GM19099 (cell line): ENCODE data around the gene TACR1.

Source experiments
- POLR2A ChIP-seq: IDR thresholded peaks from 3 replicates; pipeline ENCODE4 v1.6.1; 2011; ENCODE audit warnings: low read depth; ENCODE audit not compliant: insufficient read length; ENCODE audit errors: extremely low read depth

Gene TACR1

DNA sequence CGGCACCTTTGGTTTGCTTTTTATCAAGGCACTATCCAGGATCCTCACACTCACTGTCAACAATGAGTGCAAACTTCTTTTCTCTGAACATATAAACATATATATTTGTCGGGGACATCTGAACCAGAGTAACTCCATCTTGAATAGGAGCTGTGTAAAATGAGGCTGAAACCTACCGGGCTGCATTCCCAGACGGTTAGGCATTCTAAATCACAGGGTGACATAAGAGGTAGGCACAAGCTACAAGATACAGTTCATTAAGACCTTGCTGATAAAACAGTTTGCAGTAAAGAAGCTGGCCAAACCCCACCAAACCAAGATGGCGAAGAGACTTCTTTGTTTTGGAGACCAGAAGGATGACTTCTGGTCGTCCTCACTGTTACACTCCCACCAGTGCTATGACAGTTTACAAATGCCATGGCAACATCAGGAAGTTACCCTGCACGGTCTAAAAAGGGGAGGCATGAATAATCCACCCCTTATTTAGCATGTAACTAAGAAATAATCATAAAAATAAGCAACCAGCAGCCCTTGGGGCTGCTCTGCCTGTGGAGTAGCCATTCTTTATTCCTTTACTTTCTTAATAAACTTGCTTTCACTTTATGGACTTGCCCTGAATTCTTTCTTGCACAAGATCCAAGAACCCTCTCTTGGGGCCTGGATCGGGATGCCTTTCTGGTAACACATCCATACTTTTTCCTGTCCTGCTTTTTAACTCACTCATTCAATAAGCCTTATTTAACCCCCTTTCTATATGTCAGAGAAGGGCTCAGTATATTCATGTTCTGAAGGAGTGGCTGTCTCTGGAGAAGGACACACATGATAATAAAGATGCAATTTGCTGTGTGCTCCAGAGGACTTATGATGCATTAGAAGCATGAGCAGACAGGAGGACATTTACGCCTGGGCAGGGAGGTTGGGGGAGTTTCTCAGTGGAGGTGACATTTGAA lies 65.4 kb downstream of the TACR1 start:
- TF ChIP-seq POLR2A = no peak

DNA sequence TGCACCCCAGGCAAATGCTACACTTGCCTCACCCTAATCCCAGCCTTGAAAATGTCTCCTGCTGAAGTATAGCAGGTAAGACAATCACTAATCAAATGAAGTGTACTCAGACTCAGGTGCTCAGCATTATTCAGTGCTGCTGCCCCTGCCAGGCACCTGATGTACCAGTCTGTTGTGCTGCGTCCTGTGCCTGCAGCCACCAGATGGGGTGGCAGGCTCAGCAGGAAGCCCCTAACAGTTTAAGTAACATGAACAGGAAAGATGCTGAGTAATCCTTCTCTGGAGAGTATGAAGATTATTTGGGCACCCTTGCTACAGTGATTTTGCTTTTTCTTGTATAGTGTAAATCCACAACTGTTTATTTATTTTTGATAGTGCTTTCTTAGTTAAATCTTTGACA lies 69.1 kb downstream of the TACR1 start:
- no peak for TF ChIP-seq POLR2A

DNA sequence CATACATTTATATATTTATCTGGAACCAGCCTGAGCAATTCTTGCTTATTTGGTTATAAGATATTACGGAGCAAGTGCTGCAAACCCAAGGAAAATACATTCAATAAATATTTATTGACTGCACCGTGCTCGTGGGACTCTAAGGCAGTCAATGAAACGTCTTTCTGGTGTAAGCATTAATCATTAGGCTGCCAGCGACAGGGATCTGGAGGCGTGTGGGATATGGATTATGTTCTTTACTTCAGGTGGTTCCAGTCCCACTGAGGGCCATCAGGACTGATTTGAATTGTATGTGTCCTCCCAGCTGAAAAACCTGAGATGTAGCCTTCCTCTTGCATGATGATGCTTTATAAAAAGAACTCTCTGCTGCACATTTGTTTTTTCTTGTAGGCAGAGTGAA lies 75.4 kb downstream of the TACR1 start:
- no peak for TF ChIP-seq POLR2A

DNA sequence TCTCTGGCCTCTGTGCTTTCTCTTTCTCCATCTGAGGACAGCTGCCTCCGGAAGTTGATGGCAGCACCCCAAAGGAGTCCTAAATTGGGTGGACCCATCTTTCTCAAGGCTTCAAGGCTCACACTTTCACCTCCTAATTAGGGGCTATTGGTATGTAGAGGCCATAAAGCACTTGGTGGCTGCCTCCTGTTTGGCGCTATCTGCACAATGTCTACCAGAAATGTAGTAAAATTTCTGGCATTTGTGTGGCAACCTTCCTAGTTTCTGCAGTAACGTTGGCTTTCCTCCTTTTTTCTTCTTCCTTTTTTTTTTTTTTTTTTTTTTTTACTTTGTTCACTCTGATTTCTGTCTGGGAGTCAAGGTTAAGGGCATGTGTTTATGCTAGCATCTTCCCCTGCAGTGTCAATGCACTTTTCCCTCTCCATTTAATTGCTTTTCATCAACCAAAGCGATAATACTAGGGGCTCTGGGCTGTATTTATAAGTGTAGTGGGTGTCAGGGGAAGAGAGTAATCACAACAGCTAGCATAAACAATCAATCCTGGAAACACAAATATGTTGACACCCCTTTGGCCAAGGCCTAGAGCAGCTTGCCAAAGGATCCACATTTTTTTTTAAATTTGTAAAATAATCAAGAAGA lies 86.0 kb downstream of the TACR1 start:
- TF ChIP-seq POLR2A = no peak

DNA sequence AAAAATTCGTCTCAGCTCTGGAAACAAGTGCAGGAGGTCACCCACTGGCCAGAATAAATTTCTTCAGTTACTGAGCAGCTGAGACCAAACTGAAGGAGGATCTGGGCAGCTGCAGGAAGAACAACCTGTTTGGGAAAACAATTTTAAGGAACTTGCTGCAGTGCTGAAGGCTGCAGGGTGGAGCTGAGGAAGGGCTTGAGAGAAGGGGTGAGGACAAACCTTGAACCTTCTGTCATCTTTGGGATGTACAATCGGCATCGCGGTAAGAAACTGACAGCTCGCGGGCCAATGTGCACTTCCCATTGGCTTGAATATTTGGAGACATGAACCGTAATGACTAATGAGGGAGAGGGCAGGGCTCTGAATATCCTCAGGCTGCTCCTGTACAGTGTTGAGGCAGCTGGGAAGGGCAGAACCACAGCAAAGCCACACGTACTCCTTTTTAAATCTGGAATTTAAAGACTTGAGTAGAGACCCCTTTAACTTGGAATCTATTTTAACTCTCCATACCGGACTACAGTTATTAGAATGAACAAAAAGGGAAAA lies 90.3 kb downstream of the TACR1 start:
- no peak for TF ChIP-seq POLR2A

DNA sequence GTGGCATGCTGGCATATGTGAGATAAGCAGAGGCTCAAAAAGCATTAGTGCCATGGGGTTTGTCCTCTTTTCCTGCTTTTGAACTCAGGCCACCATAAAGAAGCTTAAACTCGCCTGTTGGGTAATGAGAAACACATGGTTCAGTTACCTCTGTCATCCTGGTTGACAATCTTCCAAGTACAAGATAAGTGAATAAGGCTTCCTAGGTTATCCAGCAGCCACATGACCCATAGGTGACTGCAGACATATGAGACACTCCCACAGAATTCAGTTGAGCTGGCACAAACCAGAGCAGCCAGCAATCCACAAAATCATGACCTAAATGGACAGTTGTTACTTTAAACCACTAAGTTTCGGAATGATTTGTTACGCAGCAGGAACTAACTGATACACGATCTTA lies 97.3 kb downstream of the TACR1 start:
- TF ChIP-seq POLR2A = no peak

DNA sequence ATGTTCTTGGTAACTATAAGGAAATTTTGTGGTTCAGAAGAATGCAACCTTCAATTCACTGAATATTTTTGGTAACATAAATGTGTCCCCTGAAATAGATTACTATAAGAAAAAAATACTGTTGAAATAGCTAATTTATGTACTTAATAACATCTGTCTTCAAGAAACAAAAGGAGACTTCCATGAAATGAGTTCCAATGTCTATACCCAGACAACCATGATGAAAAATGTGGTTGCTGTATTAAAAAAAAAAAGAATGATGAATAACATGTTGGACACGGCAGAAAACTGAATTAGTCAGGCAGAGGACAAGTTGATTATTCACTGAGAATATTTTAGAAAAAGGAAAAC lies 98.5 kb downstream of the TACR1 start:
- TF ChIP-seq POLR2A = no peak

DNA sequence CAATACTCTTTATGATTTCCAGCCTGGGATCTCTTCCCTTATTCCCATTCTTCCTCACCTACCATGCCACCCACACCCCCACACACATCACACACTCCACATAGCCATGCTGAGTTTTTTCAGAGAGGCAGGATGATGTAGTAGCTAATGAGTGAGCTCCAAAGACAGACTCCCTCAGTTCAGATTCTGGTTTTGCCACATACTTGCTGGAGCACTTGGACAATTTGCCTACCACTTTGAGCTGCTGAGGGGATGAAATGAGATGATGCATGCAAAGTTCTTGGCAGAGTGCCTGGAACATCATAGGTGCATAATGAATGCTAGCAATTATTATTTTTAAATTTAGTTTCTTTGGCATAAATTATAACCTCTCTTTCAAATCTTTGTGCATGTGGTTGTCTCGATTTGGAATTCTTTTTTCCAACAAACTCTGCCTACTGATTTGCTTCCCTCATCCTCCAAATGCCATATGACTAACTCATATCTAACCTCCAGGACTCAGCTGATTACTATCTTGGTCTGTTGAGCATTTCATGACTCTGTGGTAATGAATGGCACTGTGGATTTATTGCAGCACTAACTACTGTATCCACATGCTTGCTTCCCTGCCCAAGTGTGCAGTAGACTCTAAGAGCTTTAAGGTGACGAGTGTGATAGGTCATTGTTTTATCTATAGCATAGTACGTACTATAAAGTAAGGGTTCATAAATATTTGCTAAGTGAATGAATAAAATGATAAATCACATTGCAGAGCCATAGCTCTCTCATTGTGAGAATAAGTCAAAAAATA lies 99.1 kb downstream of the TACR1 start:
- no peak for TF ChIP-seq POLR2A

DNA sequence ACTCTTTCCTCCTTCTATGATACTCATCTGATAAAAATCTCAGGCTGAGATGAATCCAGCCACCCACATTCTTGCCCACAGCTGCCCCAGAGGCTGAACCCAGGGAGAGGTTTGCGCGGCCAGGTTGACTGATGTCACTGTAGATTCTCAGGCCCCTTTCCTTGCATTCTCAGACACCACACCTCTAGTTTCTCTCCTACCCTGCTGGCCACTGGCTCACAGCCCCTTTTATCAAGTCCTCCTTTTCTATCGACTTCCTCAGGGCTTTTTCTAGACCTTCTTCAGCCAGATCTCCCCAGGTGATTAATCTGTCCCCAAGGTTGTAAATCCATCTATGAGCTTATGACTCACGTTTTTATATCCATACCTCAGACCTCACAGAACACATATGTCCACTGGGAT lies 99.8 kb downstream of the TACR1 start:
- no peak for TF ChIP-seq POLR2A

DNA sequence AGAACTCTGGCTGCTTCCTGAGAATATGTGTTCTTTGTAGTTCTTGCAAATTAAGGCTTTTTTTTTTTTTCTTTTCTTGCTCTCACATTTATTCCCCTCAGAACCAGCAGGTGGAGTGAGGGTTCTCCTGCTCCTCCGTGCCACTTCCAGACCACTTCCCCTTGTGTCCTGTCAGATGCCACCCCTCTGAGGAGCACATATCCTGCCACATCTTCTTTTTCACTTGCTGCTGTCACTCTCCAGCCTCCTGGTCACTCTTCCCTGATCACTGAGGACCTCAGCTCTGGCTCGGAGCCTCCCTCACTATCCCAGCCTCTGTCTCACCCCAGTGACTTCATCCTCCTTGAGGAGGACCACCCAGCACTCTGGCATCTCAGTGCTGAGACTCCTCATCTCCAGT lies 100.5 kb downstream of the TACR1 start:
- no peak for TF ChIP-seq POLR2A

DNA sequence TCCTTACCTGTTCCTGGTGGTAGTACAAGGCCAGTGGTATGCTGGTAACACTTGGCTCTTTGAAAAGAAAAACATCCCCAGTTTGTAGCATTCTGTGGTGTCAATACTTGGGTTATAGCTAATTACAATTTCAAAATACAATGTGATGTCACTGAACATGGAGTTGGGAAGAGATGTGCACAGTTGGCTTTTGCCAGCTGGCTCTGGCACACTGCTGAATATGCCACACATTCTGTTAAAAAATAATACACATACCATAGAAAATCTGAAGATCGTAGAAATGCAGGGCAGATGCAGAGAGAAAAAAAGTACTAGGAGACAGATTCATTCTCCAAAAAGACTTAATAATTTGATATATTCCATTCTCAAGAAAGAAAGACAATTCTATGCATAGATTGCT lies 101.5 kb downstream of the TACR1 start:
- TF ChIP-seq POLR2A = no peak

DNA sequence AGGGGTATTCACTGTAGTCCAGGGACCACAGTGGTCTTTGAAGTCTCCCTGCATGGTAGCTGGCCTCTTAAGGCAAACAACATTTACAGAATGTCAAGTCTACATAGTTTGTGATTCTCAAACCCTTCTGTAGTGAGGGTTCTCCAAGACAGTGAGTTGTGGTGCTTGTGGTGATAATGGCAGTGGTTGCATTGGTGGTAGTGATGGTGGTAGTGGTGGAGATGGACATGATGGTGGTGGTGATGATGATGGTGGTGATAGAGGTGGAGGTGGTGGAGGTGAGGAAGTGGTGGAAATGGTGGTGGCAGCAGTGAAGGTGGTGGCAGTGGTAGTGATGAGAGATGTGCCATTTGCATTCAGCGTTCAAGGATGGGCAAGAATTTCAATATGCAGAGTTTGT lies 104.9 kb downstream of the TACR1 start:
- TF ChIP-seq POLR2A = no peak

DNA sequence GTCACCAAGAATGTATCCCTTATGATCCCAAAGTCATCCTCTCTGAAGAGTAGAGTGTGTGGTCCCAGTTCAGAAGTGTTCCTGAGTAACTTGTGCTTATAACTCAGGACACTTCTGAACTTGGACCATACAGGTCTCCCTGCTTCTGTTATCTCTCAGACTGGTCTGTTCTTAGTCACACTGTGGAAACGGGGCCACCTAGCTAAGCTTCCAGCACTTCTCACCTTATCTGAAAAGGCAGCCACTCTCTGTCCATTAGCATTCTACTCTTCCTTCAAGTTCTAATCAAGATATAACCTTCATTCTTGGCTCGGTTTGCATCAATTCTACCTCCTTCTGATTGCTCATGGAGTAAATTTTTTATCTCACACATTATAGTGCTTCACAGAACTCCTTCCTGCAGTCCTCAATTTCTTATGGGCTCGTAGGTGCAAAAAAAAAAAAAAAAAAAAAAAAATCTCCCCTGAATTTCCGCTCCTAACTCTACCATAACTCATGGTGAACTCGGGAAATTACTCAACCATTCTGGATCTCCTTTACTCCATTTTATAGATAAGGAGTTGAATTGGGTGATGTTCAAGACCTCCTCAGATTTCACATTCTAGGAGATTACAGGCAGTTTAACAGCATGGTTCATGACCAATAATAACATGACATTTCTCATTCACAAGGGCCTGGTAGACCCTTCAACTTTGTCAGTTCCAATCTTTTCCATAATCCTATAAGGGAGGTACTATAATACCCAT lies 108.4 kb downstream of the TACR1 start:
- TF ChIP-seq POLR2A = no peak

DNA sequence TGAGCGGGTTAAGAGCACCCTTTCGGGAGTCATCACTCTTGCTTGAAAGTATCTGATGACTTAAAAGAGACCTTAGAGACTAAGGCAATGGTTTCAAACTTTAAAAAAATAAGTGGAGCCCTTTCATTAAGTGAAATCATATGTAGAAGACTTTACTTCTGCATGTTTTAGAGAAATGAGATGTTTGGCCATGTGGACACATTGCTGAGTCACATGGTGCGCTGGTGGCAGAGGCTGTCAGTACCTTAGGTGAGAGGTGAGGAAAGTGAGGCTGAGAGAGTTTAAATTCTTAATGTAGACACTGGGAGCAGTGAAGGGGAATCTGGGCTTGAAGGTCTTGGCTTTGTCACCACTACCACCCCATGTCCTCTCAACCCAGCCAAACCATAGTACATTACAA lies 109.8 kb downstream of the TACR1 start:
- no peak for TF ChIP-seq POLR2A

DNA sequence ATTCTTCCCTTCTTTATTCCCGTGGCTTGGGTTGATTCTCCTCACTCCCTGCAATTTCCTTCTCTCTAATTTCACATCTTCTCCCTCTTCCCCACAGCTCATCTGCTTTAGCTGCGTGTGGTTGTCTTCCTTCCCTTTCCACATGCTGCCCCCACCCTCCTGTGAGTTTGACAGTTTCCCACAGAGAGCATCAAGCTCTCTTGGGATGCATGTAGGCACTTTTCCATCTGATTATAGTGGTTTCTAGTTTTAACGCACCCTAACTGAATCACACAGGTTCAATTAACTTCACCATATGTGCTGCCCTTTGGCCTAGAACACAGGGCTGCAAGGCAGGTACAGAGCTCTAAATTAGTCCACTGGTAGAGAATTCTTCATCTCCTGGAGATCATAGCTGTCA lies 110.5 kb downstream of the TACR1 start:
- no peak for TF ChIP-seq POLR2A

DNA sequence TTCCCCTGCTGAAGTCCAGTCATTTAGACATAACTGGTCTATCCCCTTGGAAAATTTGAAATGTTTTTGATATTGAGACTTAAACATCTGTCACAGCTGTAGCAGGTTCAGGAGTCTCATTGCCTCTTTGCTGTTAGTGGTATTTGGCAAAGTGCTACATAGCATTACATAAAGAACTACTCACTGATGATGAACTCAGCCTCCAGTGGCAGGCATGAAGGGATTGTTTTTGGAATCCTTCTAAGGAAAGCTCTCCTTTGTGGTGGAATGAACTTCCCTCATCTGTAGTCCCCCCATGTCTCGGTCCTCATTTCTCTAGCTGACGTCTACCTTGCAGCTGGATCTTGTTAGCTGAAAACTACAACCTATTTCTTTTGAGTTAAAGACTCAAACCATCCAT lies 111.6 kb downstream of the TACR1 start:
- TF ChIP-seq POLR2A = no peak

DNA sequence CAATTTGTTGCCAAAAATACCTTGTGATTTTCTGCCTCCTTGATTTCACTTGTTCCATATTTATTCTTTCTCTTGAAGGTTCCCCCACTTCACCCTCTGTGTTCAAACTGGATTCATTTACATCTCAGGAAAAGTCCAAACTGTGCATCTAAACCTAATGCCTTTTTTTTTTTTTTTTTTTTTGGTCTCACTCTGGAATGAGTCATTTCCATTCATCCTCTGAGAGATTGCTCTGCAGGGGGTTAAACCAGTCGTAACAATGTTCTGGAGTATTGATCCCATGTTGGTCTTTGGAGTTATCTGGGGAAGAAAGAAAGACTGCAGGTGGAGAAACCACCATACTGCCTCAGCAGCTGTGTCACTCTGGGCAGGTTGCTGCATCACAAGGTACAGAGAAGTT lies 119.7 kb downstream of the TACR1 start:
- TF ChIP-seq POLR2A = no peak
